ENCODE data around the gene NFE2L2. TPM values are rescaled to one million over a fixed set of nuclear protein-coding genes. Genes with fewer than 3 reads are reported as not detected.
"Not testable (repeated sequence)": the region's sequence is repeated elsewhere in the genome, so short reads cannot be mapped to it uniquely, and the experiment has no call there.

The NFE2L2 gene
- total RNA-seq (2014; rRNA removed; shearing (Covaris generic)), result 96.5 and 97.3 TPM in 2 replicates
- polyA plus RNA-seq (2014; cell fraction: nucleus; rRNA removed), result 39.0 and 50.6 TPM in 2 replicates

DNA sequence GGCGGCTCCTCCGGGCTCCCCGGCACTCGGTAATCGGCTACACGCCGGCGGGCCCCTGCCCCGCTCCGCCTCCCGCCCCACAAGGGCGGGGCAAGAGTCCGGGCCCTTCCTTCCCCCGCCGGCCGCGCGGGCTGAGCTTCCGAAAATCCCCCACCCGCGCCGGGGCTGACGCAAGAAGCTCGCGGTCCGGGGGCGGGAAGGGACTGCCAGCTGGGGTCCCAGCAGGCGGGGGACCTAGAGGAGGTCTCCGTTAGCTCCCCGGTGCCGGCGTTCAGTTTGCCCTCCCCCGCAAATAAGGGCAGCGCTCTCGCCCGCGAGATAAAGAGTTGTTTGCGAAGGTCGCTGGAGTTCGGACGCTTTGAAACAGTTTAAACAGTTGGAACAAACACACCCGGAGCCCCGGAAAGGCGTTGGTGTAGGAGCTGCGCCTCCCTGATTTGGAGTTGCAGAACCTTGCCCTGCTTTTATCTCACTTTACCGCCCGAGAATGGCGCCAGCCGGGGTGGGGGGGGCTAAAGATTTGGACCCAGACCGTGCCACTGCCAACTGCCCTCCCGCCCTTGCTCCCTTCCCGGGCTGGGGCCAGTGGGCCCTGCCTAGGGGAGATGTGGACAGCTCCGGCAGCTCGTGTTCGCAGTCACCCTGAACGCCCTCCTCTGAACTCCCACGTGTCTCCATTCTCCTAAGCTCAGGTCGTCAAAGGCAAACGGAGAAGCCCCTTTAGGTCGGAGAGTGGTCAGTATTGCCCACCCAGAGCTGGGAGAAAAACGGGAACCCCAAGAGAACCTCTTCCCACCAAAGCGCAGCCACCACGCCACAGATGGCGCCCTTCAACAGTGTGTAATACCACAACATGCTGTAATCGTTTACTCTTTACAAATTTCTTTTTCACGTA, at the start of gene NFE2L2:
Gene NFE2L2, minus strand, starts transcription at position 35 of the 895 bp plus-strand sequence. CDS start 151 bp downstream, outside the sequence.
- peak; percentile 85 for DNase-seq (ENCODE audit: extremely low read depth, low read depth)

DNA sequence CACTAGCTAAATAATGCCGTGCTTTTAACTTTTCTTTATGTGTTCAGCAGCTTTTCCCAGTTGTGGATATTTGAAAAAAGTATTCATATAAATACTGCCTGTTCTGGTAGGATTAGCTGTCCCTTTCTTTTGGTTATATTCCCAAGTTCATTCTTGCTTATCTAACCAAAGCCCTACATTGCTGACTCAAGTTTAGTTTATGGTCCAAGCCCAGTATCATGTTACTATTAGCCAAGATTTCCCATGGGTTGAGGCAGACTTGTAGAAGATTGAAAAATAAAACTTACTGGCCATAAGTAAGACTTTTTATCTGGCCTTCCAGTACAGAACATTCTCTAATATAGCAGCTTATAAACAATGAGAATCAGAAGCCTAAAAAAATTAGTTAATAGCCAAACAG, 49.7 kb upstream of the NFE2L2 start:
- no peak for DNase-seq (ENCODE audit: extremely low read depth, low read depth)

DNA sequence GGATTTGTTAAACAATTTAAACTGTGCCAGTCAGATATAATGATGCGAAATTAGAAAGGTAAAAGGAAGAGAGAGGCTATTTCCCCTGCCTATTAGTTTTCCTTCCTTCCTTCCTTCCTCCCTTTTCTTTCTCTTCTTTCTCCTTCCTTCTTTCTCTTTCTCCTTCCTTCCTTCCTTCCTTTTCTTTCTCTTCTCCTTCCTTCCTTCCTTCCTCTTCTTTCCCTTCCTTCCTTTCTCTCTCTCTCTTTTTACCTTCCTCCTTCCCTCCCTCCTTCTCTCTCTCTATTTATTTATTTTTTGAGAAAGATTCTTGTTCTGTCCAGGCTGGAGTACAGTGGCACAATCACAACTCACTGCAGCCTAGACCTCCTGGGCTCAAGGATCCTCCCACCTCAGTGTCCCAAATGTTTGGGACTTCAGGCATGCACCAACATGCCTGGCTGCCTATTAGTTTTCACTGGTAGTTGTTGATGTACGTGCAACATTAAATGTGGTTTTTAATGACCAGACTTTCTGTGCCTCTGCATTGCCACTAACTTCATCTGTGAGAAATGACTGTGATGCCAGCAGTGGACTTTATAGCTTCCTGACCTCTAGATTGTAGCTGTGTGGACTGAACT, 48.7 kb upstream of the NFE2L2 start:
- DNase-seq (ENCODE audit: extremely low read depth, low read depth), result no peak

DNA sequence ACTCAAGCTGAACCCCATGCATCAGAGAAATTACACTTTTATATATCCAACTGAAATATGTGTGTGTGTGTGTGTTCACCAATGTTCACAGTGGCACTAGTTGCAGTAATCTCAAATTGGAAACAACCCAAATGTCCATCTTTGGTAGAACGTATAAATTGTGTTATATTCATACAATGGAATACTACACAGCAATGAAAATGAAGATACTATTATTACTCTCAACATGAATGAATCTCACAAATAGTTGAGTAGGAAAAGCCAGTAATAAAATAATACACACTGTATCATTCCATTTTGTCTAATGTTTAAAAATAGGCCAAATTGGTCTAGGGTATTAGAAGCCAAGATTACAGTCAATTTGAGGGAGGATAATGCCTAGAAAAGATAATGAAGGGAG, 48.0 kb upstream of the NFE2L2 start:
- no peak for DNase-seq (ENCODE audit: extremely low read depth, low read depth)

DNA sequence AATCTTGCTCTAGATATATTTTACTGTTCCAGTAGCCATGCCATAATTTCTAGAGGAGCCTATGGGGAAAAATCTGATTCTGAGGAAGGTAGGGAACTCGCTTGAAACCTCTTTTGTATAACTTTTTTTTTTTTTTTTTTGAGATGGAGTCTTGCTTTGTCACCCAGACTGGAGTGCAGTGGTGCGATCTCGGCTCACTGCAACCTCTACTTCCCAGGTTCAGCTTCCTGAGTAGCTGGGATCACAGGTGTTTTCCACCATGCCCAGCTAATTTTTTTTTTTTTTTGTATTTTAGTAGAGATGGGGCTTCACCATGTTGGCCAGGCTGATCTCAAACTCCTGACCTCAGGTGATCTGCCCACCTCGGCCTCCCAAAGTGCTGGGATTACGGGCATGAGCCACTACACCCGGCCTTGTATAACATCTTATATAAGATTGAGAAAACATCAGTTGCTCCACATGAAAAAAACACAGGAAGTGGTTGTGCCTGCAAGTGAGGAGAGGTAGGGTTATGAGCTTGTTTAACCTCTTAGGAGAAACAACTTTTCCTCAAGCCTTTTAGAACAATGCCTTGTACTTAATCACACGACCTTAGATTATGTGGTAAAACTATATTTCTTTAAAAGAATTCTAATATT, 45.3 kb upstream of the NFE2L2 start:
- DNase-seq (ENCODE audit: extremely low read depth, low read depth), result not testable (repeated sequence)

DNA sequence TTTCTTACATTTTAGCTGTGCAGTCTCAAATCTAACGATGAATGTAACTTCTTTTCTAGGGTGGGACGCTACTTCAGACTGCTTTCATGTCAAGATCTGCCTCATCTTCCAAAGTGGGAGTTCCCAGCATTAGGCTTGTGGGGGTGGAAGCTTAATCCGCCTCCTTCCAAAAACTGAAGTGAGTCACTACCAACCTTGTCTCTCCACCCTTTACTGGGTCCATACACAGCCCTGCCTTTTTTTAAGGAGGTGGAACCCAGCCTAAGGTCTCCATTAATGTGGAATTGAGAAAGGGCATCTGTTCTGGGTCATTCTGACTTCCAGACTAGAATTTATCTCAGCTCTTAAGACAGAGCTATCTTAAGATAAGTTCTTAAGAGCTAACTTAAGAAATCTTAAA, 42.0 kb upstream of the NFE2L2 start:
- no peak for DNase-seq (ENCODE audit: extremely low read depth, low read depth)

DNA sequence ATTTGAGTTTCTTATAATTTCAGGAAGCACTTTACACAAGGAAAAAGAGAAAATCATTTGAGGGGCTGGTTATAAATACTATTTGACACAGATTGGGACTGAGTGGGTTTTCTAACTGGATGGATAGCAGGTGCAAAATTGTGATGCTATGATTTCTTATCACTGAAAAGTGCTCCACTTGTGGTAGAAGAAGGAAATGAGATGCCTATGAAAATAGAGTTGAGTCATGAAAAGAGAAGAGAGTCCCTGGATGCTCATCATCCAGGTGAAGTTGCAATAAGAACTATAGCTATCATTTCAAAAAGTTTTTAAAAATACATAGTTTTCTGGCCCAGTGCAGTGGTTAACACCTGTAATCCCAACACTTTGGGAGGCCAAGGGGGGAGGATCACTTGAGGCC, 39.4 kb upstream of the NFE2L2 start:
- no peak for DNase-seq (ENCODE audit: extremely low read depth, low read depth)

DNA sequence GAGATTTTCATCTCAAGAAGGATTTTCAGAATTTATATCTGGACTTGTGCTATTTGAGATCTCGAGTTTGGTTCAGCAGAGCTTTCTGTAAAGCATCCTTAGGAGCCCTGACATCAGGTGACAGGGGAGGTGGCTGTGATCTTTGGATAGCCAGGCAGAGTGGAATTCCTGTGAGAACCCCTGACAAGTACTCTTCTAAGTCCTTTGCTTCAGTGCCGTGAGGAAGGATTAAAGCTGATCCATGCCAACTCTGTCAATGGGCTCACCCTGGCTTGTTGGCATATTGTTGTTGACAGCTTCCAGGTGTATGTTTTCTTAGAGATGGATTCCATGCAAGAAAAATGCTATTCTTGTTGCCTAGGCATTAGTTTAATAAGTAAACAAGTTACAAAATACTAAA, 38.0 kb upstream of the NFE2L2 start:
- DNase-seq (ENCODE audit: extremely low read depth, low read depth), result no peak

DNA sequence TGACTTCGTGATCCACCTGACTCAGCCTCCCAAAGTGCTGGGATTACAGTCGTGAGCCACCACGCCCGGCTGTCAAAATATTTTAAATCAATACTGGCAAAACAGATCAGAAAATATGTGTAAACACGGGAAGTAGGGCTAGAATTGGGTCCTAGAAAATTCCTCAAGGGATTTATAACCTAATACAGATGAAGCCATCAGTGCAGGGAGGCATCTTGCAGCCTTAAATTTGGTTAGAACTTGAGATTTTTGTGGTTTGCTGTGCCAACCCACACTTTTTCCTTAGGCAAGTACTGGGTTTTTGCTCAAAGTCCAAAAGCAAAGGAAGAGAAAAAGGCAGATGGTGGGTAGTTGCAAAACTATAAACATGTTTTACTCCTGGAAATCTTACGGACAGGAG, 33.7 kb upstream of the NFE2L2 start:
- DNase-seq (ENCODE audit: extremely low read depth, low read depth), result no peak

DNA sequence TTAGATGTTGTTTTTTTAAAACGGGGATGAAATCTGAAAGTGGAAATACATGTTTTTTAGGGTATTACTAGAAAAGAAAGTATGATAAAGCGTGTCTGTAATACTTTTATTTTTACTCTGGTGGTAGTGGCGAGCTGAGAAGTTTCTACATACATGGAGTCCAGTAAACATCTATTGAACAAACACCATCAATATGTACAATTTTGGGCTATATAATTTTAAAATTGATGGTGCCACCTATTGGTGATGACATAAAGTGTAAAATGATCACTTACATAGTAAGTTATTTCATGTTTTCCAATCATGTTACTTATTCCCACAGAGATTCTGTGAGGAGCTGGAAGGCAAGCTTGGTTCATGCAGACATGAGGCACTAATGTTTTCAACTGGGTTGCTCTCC, 31.5 kb upstream of the NFE2L2 start:
- DNase-seq (ENCODE audit: extremely low read depth, low read depth), result no peak

DNA sequence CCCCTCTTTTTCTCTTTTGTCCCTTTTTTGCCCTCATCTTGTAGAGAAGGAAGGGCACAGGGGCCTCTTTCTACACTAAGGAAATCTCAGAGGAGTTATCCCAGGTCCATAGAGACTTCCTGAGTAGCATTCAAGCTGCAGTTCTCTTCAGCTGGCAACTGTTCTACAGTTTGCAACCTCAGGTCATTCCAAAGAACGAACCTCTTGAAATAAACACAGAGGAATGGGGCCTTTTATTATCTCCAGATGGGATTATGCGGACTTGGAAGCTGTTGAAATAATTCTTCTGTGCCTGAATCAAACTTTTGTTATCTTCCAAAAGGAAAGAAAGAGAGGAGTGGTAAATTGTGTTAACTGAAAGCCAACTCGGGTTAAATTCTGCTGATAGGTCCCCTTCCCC, 31.0 kb upstream of the NFE2L2 start:
- DNase-seq (ENCODE audit: extremely low read depth, low read depth), result no peak

DNA sequence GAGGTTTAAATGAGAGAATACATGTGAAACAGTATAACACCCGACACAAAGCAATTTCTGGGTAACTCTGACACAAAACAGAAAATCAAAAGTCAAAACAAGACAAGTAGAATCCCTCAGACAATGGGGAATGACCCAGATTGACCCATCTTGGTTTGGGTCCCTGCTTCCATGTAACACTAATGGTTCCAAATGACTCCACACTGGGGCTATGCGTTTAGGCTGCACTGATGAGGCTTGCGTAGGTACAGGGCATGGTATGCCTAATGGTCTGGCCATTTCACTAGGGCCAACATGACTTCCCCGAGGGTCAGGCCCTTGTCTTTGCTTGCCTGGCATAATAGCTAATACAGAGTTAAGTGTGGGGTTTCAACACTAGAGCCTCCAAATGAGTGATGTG, 27.2 kb upstream of the NFE2L2 start:
- DNase-seq (ENCODE audit: extremely low read depth, low read depth), result no peak

DNA sequence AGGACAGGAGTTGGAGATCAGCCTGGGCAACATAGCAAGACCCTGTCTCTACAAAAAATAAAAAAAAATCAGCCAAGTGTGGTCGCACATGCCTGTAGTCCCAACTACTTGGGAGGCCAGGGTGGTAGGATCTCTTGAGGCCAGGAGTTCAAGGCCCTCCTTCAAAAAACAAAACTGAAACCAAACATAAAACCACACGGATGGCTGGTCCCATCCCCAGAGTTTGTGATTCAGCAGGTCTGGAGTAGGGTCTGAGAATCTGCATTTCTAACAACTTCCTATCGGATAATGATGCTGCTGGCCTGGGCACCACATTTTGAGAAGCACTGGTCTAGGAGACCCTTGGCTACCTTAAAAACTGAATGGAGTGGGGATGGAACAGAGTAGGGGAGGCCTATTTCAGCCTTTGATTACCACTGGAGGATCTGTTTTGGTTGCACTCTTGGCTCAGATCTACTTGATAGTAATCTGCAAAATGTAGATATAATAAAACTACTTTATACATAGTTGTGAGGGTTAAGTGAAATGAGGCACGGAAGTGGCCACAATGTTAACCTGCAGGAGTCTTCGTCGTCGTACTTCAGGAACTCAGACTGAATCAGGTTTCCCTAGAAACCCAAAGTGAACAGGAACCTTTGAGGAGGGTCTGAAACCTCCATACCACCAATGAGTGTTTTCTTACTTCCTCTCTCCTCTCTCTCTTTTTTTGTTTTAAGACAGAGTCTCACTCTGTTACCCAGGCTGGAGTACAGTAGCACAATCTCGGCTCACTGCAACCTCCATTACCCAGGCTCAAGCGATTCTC, 25.5 kb upstream of the NFE2L2 start:
- no peak for DNase-seq (ENCODE audit: extremely low read depth, low read depth)

DNA sequence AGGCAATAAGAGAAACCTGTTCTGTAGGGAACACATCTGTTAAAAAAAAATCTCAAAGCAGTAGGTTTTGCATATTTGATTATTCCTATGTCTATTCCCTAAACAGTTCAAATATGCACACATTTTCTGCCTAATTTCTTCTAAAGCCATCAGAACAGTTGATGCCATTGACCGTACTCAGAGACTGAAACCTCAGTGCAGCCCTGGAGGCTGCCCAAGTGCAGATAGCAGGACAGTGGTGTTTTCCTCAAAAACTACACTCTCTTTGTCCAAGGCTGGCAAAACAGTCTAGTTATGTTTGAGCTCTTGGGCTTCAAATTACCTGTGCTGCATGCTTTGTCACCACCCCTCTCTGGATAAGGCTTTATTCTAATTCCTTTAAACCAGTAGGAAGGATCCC, 23.3 kb upstream of the NFE2L2 start:
- DNase-seq (ENCODE audit: extremely low read depth, low read depth), result no peak

DNA sequence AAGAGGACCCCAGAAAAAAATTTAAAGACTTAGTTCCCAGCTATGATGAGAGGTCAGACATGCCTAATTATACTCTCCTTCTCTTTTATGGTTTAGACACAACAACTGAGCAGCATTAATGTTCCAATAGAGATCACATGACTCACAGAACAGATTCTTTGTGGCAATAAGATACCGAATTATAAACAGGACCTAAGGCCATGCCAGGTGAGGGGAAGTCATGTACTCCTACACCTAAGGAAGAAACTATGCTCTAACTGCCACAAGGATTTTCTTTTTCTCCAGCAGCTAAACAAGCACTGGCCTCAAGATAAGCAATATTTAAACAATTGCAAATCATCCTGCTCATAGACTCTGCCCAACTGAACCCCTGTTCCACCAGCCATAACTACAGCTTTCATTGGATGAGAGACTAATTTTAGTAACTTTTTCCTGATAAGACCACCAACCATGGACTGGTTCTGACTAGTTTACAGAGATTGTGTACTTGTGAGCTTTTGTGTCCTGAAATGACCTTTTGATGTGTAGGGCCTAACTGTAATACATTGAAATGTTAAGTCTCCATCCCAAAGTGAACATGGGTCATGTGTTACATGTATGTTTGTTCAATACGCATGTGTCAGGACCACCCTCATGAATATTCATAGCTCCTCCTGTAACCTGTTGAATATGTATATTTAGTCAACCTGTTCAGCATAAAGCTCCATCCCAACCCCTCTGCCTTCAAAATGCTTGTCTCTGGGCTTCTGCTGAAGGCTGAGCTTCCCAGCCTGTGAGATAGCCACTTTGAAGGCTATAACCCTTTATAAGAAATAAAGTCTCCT, 21.6 kb upstream of the NFE2L2 start:
- DNase-seq (ENCODE audit: extremely low read depth, low read depth), result no peak

DNA sequence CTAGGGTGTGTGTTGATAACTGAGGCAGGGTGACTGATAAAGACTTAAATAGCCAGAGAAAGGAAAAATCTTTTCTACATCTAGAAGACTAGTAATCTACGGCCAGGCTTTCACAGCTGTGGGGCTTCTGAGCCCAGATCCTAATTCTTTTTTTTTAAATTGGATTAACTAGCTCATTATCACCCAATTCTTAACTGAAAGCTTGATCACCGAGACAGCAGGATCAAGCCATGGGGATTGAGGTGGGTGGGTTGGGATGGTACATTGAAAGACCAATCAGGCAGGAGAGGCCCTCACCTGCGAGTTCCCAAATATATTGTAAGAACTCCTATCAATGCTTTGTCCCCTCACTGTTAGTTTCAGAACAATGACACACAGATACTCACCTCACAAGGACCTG, 20.0 kb upstream of the NFE2L2 start:
- no peak for DNase-seq (ENCODE audit: extremely low read depth, low read depth)

DNA sequence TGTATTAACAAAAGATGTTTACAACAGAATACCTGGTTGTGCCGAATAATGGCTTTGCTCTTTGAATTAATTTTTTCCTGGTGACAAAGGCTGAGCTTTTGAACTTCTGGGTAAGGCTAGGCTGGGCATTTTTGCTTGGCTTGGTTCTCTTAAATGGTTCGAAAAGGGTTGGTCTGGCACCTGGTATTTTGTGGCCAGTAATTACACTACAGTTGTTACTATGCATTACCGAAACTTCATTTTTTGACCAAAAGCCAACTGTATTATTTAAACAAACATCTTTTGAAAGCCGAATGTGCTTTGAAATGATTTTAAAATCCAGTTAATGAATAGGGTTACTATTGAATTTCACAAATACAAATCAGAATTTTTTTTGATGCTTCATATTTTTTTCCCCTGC, 19.4 kb upstream of the NFE2L2 start:
- no peak for DNase-seq (ENCODE audit: extremely low read depth, low read depth)

DNA sequence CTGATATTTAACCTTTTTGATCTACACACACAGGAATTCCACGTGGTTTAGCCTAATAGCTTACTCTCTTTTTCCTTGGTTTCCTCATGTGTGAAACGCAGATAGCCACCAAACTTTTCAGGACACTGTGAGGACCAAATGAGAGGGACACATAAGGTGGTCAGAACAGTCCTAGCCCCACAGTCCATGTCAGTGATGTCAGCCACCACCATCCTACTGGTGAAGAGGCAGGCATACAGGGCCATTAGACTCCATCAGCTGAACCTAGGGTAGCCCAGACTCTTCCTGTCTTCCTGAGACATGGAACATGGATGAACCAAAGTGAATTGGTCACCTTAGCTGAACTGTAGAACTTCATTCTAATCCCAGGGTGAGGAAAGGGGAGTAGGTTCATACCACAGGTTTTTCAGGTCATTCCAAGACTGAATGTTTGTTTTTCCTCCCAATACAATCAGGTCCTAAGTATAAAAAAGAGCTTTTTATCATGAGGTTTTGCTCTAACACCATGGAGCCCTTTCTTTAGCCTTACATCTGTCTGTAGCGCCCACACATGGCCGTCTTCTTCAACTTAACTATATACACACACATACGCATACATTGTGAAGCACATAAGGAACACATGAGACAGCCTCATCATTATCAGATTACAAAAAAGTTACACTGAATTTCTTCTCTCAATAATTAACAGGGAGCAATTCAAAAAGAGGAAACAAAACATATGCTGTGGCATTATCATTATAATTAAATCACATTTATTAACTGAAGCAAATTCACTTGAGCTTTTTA, 18.5 kb upstream of the NFE2L2 start:
- no peak for DNase-seq (ENCODE audit: extremely low read depth, low read depth)

DNA sequence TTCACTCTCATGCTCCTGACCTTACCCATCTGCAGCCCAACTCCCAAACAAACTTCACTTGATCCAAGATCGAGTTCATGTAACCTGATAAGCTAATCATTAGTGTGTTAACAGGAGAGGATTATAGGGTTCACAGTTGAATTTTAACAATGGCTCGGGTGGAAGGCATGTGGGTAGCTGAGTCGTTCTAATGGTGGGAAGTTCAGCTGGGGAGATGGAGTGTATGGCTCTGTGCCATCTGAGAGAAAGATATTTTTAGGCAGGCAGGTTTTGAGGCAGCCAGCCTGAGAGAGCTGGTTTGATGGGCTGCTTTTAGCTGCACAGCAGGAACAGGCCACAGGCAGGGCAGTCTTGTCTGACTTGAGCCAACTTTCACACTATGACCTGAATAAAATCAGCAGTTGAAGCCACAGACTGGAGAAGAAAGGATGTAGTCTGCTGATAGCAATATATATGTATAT, 17.7 kb upstream of the NFE2L2 start:
- no peak for DNase-seq (ENCODE audit: extremely low read depth, low read depth)

Measured in NCI-H460 (cell line).